ENCODE measurements around the gene RRAS2. TPM values are rescaled to one million over a fixed set of nuclear protein-coding genes. Genes with fewer than 3 reads are reported as not detected.

RRAS2 gene
- polyA plus RNA-seq, 3 donors from 2014 or later, result 66.4 to 96.4 (median 85.9) TPM

GRCh38 chr11:14229472-14229871 is 129.5 kb downstream of the RRAS2 start:
- Mint-ChIP-seq H3K27me3 (ENCODE audit: low read depth in 3 of 3) (peaks cover 0 to 11% (median 8%) of the 10 kb centered on the region in 3 donors), H3K4me1 (no peaks in the 10 kb centered on the region), H3K4me3 (no peak overlapping the region), H3K9me3 (no peaks in the 10 kb centered on the region), H3K36me3 (no peaks in the 10 kb centered on the region), H3K27ac (no peak overlapping the region)
- no peak for DNase-seq

GRCh38 chr11:14228356-14228755 is 130.6 kb downstream of the RRAS2 start:
- Mint-ChIP-seq H3K36me3 (no peaks in the 10 kb centered on the region), H3K9me3 (no peaks in the 10 kb centered on the region), H3K4me1 (no peaks in the 10 kb centered on the region), H3K27ac (no peak overlapping the region), H3K4me3 (no peak overlapping the region), H3K27me3 (ENCODE audit: low read depth in 3 of 3) (peaks cover 0 to 11% (median 8%) of the 10 kb centered on the region in 3 donors)
- DNase-seq, result no peak

Other genes with a start within 250 kb of the RRAS2 start
- 100 to 1,000 TPM in 2 of 3 donors, 10 to 100 TPM in 1; 71.0 to 133 (median 106) TPM for gene COPB1, start 140.6 kb upstream of the RRAS2 start, polyA plus RNA-seq
- 100 to 1,000 TPM; 181 to 440 (median 187) TPM for gene PSMA1, start 161.2 kb upstream of the RRAS2 start, polyA plus RNA-seq